HG03280 (cell line): ENCODE results near the gene ADTRP.

Source experiments
- ATAC-seq: cut with Tn5 transposase; IDR thresholded peaks from one replicate; pipeline ENCODE4 v1.9.1; 2021; ENCODE audit warnings: mild to moderate bottlenecking, moderate library complexity; ENCODE audit not compliant: unreplicated experiment

Gene ADTRP

GRCh38 chr6:11778648-11779328 is at the start of gene ADTRP:
Gene ADTRP, minus strand, starts transcription at chr6:11778803. Its CDS starts 44 bp downstream, at chr6:11778759.
- ATAC-seq, result no peak

GRCh38 chr6:11826779-11827178 is 48.2 kb upstream of the ADTRP start:
- ATAC-seq, result no peak

GRCh38 chr6:11824986-11825385 is 46.4 kb upstream of the ADTRP start:
- ATAC-seq, result peak; percentile 61

GRCh38 chr6:11822346-11822745 is 43.7 kb upstream of the ADTRP start:
- no peak for ATAC-seq

- ATAC-seq, result no peak
Observed at GRCh38 chr6:11821781-11822180, 43.2 kb upstream of the ADTRP start.

GRCh38 chr6:11820821-11821220 is 42.2 kb upstream of the ADTRP start:
- no peak for ATAC-seq

GRCh38 chr6:11819486-11819885 is 40.9 kb upstream of the ADTRP start:
- no peak for ATAC-seq

- ATAC-seq, result no peak
Observed at GRCh38 chr6:11815231-11815630, 36.6 kb upstream of the ADTRP start.

- ATAC-seq, result no peak
Observed at GRCh38 chr6:11814819-11815218, 36.2 kb upstream of the ADTRP start.

- no peak for ATAC-seq
Observed at GRCh38 chr6:11814106-11814505, 35.5 kb upstream of the ADTRP start.

- no peak for ATAC-seq
Observed at GRCh38 chr6:11813606-11814005, 35.0 kb upstream of the ADTRP start.

GRCh38 chr6:11812951-11813350 is 34.3 kb upstream of the ADTRP start:
- ATAC-seq, result no peak

GRCh38 chr6:11812439-11812838 is 33.8 kb upstream of the ADTRP start:
- ATAC-seq, result no peak

- ATAC-seq, result no peak
Observed at GRCh38 chr6:11811644-11812264, 33.2 kb upstream of the ADTRP start.

- ATAC-seq, result no peak
Observed at GRCh38 chr6:11810854-11811643, 32.4 kb upstream of the ADTRP start.

GRCh38 chr6:11810039-11810541 is 31.5 kb upstream of the ADTRP start:
- ATAC-seq, result no peak

GRCh38 chr6:11808054-11808453 is 29.5 kb upstream of the ADTRP start:
- ATAC-seq, result no peak

GRCh38 chr6:11806561-11807317 is 28.1 kb upstream of the ADTRP start:
- ATAC-seq, result no peak

GRCh38 chr6:11805259-11806053 is 26.9 kb upstream of the ADTRP start:
- ATAC-seq, result no peak

GRCh38 chr6:11804701-11805100 is 26.1 kb upstream of the ADTRP start:
- no peak for ATAC-seq
